Spleen (tissue), 11 donors: ENCODE results near the gene ALG12. TPM values are rescaled to one million over a fixed set of nuclear protein-coding genes. Genes with fewer than 3 reads are reported as not detected.

Experiments used
- DNase-seq: peaks from one replicate; pipeline ENCODE4 v3.0.0-alpha.2; 2020
- H3K27ac ChIP-seq, 8 donors: fragments of 200-600 bp; sonication (generic) in 7 of 8; 1 replicate in 4 of 8; 2 replicates in 4 of 8; pipeline versions ENCODE4 v1.5.0 to v1.8.0; 2016 to 2021; ENCODE audit warnings: inconsistent platforms in 4 of 8, mild to moderate bottlenecking in 4 of 8, moderate library complexity in 1 of 8
- H3K27me3 ChIP-seq, 7 donors: fragments of 200-600 bp; sonication (generic) in 6 of 7; replicated peaks in 1 of 7; 1 replicate in 4 of 7; 2 replicates in 3 of 7; pipeline versions ENCODE4 v1.5.0 to v1.8.0; 2016 to 2021; ENCODE audit warnings: inconsistent platforms in 3 of 7, mild to moderate bottlenecking in 1 of 7
- H3K36me3 ChIP-seq, 6 donors: fragments of 200-600 bp; sonication (generic) in 5 of 6; 1 replicate in 4 of 6; 2 replicates in 2 of 6; pipeline versions ENCODE4 v1.5.0 to v1.8.0; 2016 to 2021; ENCODE audit warnings: inconsistent platforms in 2 of 6
- H3K4me1 ChIP-seq, 6 donors: fragments of 200-600 bp; sonication (generic) in 5 of 6; 1 replicate in 3 of 6; 2 replicates in 3 of 6; pipeline versions ENCODE4 v1.5.0 to v1.8.0; 2016 to 2021; ENCODE audit warnings: inconsistent platforms in 3 of 6
- H3K4me3 ChIP-seq, 8 donors: fragments of 200-600 bp; sonication (generic) in 7 of 8; 1 replicate in 4 of 8; 2 replicates in 4 of 8; pipeline versions ENCODE4 v1.5.0 to v1.8.0; 2016 to 2021; ENCODE audit warnings: inconsistent platforms in 4 of 8, mild to moderate bottlenecking in 4 of 8, moderate library complexity in 2 of 8
- H3K9me3 ChIP-seq, 8 donors: fragments of 200-600 bp; sonication (generic) in 7 of 8; 1 replicate in 4 of 8; 2 replicates in 4 of 8; pipeline versions ENCODE4 v1.5.0 to v1.8.0; 2016 to 2021; ENCODE audit warnings: inconsistent platforms in 4 of 8
- CTCF ChIP-seq, 11 experiments: fragments of 200-600 bp in 7 of 11; fragments of 450-650 bp in 4 of 11; sonication (generic) in 4 of 11; IDR thresholded peaks in 8 of 11; conservative IDR thresholded peaks in 3 of 11; 1 replicate in 7 of 11; 2 replicates in 4 of 11; pipeline versions ENCODE4 v1.4.0 to v1.8.0; 2016 to 2021; ENCODE audit warnings: antibody characterized with exemption in 11 of 11, inconsistent platforms in 4 of 11, mild to moderate bottlenecking in 1 of 11
- POLR2A ChIP-seq, 3 donors: fragments of 450-650 bp; IDR thresholded peaks; one replicate each; pipeline ENCODE4 v1.5.1; 2017; ENCODE audit warnings: antibody characterized with exemption in 3 of 3, mild to moderate bottlenecking in 1 of 3
- POLR2AphosphoS5 ChIP-seq, 3 donors: sonication (generic); formaldehyde crosslinking; IDR thresholded peaks; one replicate each; pipeline ENCODE4 v1.5.1; 2017; ENCODE audit warnings: antibody characterized with exemption in 3 of 3
- WGBS, 5 donors: extraction: QIAGEN DNeasy Blood & Tissue Kit in 3 of 5; methylation state at CpG; one replicate each; pipeline versions ENCODE4 v1.1.5 to v1.1.7; 2013 to 2018; 5-methylcytosine and 5-hydroxymethylcytosine counted together
- intact Hi-C: fragments of 100-400 bp; cut with DNase I; formaldehyde crosslinking; loops from one replicate; pipeline ENCODE4 v1.15.0; 2023; ENCODE audit warnings: low total_unique reads
- polyA plus RNA-seq, 3 donors: library from polyadenylated mRNA; stranded (reverse); fragments of 200-250 nt; gene quantifications; one replicate each; pipeline ENCODE4 v1.2.1, GENCODE V29; 2013
- total RNA-seq, 7 donors: library from RNA; depleted of rRNA in 3 of 7; stranded (reverse); fragments of >200 nt in 3 of 7; fragmentation: NEBNext Ultra II Directional in 4 of 7; extraction: Animal tissue kit (Norgen Biotek cat#: 25700) in 4 of 7; gene quantifications; one replicate each; pipeline versions ENCODE4 v1.1.0 to v1.2.1, GENCODE V29; 2016 to 2021
- donor health status: healthy with polysubstance abuse.
- donor health status: DM: no; HTN: no; CAD: no; lungs with moderate emphysema.
- donor health status: DM: no; HTN: no; CAD: no.
- donor health status: Bipolar disorder and iron deficiency.
- donor health status: healthy.
- donor health status: DM: no; HTN: no; CAD: no.
- donor health status: DM: yes; HTN: yes; CAD: no.

The ALG12 gene
- total and polyA plus RNA-seq, 10 donors: 5.7 to 20.1 (median 11.8) TPM

- Histone ChIP-seq H3K9me3 (no peaks in the 10 kb centered on the region), H3K27ac (peak overlapping the region in 2 of 8 donors; percentile 95 to 96), H3K36me3 (peaks cover 0 to 48% (median 30%) of the 10 kb centered on the region in 6 donors), H3K27me3 (no peaks in the 10 kb centered on the region), H3K4me3 (peak overlapping the region in 2 of 8 donors; percentile 69 to 92), H3K4me1 (peaks cover 9 to 41% (median 26%) of the 10 kb centered on the region in 6 donors)
- WGBS, 5 donors: 91 to 94% (median 92%) methylated on average over 6 to 11 of the region's 11 CpGs
- intact Hi-C loops: loop anchor here (10.0 kb wide), 1 partner anchor 52 kb away; no protein-coding TSS in a partner anchor
- peak; percentile 80 for DNase-seq
- TF ChIP-seq POLR2A (IDR thresholded peaks at IDR 0.05) (no peak), POLR2AphosphoS5 (IDR thresholded peaks at IDR 0.05) (no peak), CTCF (IDR thresholded peaks at IDR 0.05 in 8 of 11, conservative IDR thresholded peaks at IDR 0.05 in 3 of 11) (no peak)
Measured at GRCh38 chr22:49916831-49917230, 1.4 kb downstream of the ALG12 start.

- TF ChIP-seq CTCF (IDR thresholded peaks at IDR 0.05 in 8 of 11, conservative IDR thresholded peaks at IDR 0.05 in 3 of 11) (no peak), POLR2AphosphoS5 (IDR thresholded peaks at IDR 0.05) (peak in 1 of 3 donors; percentile 15)
- Histone ChIP-seq H3K27me3 (no peaks in the 10 kb centered on the region), H3K36me3 (peaks cover 0 to 48% (median 23%) of the 10 kb centered on the region in 6 donors), H3K4me3 (no peak overlapping the region), H3K9me3 (no peaks in the 10 kb centered on the region), H3K4me1 (peaks cover 9 to 41% (median 26%) of the 10 kb centered on the region in 6 donors), H3K27ac (no peak overlapping the region)
- 92 to 97% (median 95%) methylated on average over 9 to 12 of the region's 12 CpGs for WGBS, 5 donors
- intact Hi-C loops: loop anchor here (10.0 kb wide), 1 partner anchor 51 kb away; no protein-coding TSS in a partner anchor
- no peak for DNase-seq
Measured at GRCh38 chr22:49915610-49916009, 2.6 kb downstream of the ALG12 start.

GRCh38 chr22:49914256-49914655, 4.0 kb downstream of the ALG12 start:
- intact Hi-C loops: loop anchor here (10.0 kb wide), 1 partner anchor 49 kb away; no protein-coding TSS in a partner anchor
- peaks cover 5 to 29% (median 21%) of the 10 kb centered on the region in 6 donors for H3K4me1 ChIP-seq
- peak; percentile 68 for DNase-seq

More at GRCh38 chr22:49914256-49914655, 4.0 kb downstream of the ALG12 start:
- 81 to 96% (median 90%) methylated on average over 8 to 12 of the region's 12 CpGs for WGBS, 5 donors
- Histone ChIP-seq H3K36me3 (peaks cover 0 to 55% (median 31%) of the 10 kb centered on the region in 6 donors), H3K9me3 (no peaks in the 10 kb centered on the region), H3K4me3 (no peak overlapping the region), H3K27me3 (no peaks in the 10 kb centered on the region), H3K27ac (no peak overlapping the region)
- TF ChIP-seq POLR2AphosphoS5 (IDR thresholded peaks at IDR 0.05): no peak
- no peak for TF ChIP-seq POLR2A (IDR thresholded peaks at IDR 0.05)
- no peak for TF ChIP-seq CTCF (IDR thresholded peaks at IDR 0.05 in 8 of 11, conservative IDR thresholded peaks at IDR 0.05 in 3 of 11)
